Stimulated activated naive CD8-positive, alpha-beta T cell treated with anti-CD3 and anti-CD28 coated beads, Interleukin-15, amount 100 ng/mL, for 72 hours (primary cell): ENCODE results near the gene TMCC3.
A peak's percentile ranks its signal among the peaks of the same experiment; 100 is the strongest.
"Not testable (repeated sequence)": the region's sequence is repeated elsewhere in the genome, so short reads cannot be mapped to it uniquely, and the experiment has no call there.

ENCODE experiments used
- ATAC-seq: fragments of 150-1000 bp; cut with Tn5 transposase; 2 replicates; pipeline ENCODE4 v1.10.0; 2021; ENCODE audit warnings: mild to moderate bottlenecking, moderate library complexity
- DNase-seq, 2 donors: peaks; one replicate each; pipeline ENCODE4 v3.0.0; 2021 to 2022
- H3K27ac Mint-ChIP-seq, 2 donors: one replicate each; pipeline ENCODE4 v1.8.0; 2022; ENCODE audit warnings: mild to moderate bottlenecking in 2 of 2, mixed read lengths in 2 of 2, moderate library complexity in 2 of 2
- H3K27me3 Mint-ChIP-seq: one replicate; pipeline ENCODE4 v1.8.0; 2022; ENCODE audit warnings: mixed read lengths
- H3K4me1 Mint-ChIP-seq: one replicate; pipeline ENCODE4 v1.8.0; 2022; ENCODE audit warnings: mild to moderate bottlenecking, mixed read lengths
- H3K4me3 Mint-ChIP-seq, 2 donors: one replicate each; pipeline ENCODE4 v1.8.0; 2022; ENCODE audit warnings: mild to moderate bottlenecking in 2 of 2, mixed read lengths in 2 of 2, moderate library complexity in 1 of 2
- H3K9me3 Mint-ChIP-seq, 2 donors: one replicate each; pipeline ENCODE4 v1.8.0; 2022; ENCODE audit warnings: mixed read lengths in 2 of 2

Gene TMCC3

DNA sequence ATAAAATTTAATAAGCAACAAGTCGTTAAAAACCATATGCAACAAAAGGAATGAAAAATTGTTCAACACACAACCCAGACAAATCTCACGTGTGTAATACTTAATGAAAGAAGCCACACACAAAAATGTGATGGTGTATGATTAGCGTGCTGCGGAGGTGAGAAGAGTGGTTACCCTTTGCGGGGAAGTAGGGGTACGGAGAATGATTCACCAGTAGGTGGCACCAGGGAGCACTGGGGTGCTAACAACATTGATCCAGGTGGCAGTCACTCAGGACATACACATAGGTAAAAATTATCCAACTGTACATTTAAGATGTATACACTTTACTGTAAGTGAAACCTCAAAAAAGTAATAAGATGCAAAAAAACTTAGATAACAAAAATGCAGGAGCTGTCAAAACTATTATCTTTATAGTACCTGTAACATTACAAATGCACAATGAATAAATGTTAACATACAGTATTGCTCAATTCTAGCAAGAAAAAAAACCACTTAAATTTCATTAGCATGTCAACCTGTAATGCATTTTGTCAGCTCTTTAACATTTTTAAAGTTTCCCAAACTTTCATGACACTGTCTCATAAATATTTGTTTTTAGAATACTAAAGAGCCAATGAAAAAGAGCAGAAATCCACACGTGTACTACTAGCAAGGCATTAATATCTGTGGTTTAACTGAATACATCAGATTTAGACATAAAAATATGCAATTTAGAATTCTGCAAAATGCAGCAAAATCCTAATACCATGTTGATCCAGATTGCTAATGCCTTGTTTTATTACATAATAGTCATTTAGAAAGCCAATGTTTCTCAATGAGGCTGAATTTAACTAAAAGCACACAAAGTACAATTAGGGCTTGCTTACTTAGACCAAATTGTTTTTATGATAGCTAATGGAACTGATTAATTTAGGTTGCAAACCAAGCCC lies 46.7 kb downstream of the TMCC3 start:
- peak; percentile 55 for ATAC-seq
- Mint-ChIP-seq H3K4me3 (no peak overlapping the region), H3K9me3 (peaks cover 5 to 14% of the 10 kb centered on the region in 2 donors), H3K27me3 (peaks cover 34% of the 10 kb centered on the region), H3K27ac (no peak overlapping the region), H3K4me1 (no peaks in the 10 kb centered on the region)
- peak; percentile 35 to 36 for DNase-seq

DNA sequence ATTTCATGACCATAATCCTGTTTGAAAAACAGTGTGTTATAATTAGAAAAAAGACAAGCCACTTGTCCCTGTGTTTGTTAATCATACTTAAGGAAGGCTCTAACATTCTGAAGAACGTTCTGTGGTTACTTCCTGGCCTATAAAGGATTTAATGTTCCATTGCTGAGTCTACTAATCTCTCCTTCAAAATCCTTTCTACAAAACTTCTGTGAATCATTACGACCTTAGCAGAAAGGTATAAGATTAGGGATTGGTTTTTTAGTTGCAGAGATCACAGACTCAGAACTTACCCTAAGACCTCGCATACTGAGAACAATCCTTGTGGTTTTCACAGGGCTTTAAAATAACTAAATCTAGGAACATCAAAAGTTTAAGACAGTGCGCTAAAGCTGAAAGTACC lies 48.3 kb downstream of the TMCC3 start:
- H3K4me1 Mint-ChIP-seq, result no peaks in the 10 kb centered on the region
- H3K27me3 Mint-ChIP-seq, result peaks cover 33% of the 10 kb centered on the region
- H3K9me3 Mint-ChIP-seq, result peaks cover 5 to 14% of the 10 kb centered on the region in 2 donors
- DNase-seq, result no peak
- H3K4me3 Mint-ChIP-seq, result no peak overlapping the region
- no peak overlapping the region for H3K27ac Mint-ChIP-seq
- ATAC-seq, result no peak

DNA sequence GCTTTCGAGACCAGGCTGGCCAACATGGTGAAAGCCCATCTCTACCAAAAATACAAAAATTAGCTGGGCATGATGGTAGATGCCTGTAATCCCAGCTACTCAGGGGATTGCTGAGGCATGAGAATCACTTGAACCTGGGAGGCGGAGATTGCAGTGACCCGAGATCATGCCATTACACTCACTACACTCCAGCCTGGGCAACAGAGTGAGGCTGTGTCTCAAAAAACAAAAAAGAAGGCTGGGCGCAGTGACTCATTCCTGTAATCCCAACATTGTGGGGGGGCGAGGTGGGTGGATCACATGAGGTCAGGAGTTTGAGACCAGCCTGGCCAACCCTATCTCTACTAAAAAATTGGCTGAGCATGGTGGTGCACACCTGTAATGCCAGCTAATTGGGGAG lies 49.0 kb downstream of the TMCC3 start:
- not testable (repeated sequence) for ATAC-seq, H3K4me1 Mint-ChIP-seq, H3K4me3 Mint-ChIP-seq, H3K27ac Mint-ChIP-seq, DNase-seq, H3K9me3 Mint-ChIP-seq
- H3K27me3 Mint-ChIP-seq, result peaks cover 30% of the 10 kb centered on the region

DNA sequence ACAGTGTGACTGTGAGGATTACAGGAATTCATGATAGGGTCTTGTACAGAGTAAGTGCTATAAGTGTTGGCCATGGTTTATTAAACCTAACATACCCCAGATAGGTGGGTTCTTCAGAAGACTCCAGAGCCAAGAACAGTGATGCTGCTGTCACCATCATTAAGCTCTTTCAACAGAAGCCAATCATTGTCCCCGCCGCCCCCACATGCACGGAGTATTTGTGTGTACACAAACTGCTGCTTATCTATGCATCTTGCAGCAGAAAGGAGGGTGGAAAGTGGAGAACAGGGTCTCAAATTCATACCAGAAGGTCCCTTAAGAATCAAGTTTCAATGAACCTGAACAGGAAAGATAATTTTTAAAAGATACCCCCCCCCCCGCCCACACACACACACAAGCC lies 51.2 kb downstream of the TMCC3 start:
- no peak for ATAC-seq
- Mint-ChIP-seq H3K4me3 (no peak overlapping the region), H3K27ac (no peak overlapping the region), H3K27me3 (peaks cover 14% of the 10 kb centered on the region), H3K4me1 (no peaks in the 10 kb centered on the region), H3K9me3 (no peaks in the 10 kb centered on the region)
- DNase-seq, result no peak

DNA sequence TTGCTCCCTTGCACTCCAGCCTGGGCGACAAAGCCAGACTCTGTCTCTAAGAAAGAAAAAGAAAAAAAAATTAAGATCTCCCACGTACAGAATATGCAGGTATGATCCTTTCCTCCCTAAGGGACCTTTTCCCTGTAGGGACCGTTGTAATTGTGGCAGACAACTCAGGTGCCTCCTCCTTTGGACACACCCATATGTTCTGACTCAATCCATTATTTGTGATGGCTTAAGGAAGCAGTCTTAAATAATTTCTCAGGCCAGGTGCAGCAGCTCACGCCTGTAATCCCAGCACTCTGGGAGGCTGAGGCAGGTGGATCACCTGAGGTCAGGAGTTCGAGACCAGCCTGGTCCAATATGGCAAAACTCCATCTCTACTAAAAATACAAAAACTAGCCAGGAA lies 53.1 kb downstream of the TMCC3 start:
- Mint-ChIP-seq H3K4me1 (no peaks in the 10 kb centered on the region), H3K27me3 (peaks cover 14% of the 10 kb centered on the region), H3K4me3 (no peak overlapping the region), H3K27ac (no peak overlapping the region), H3K9me3 (no peaks in the 10 kb centered on the region)
- DNase-seq (no peak), ATAC-seq (no peak)

DNA sequence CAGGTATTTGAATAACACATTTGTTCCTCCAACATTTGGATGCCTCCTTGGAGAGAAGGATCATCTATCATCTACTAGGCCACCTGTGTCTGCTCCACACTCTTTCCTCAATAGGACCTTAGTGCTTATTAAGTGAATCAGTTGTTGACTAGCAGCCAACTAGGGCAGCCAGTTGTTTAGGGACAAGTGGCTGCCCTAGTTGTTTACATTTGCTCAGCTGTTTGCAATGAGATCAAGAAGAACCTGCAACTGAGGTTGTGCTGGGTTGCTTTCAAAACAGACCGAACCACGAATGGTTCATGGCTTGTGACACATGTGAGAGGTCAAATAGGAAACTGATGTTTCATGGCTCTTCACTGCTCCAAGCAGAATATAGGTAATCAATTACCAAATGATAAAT lies 53.8 kb downstream of the TMCC3 start:
- ATAC-seq, result no peak
- H3K9me3 Mint-ChIP-seq, result no peaks in the 10 kb centered on the region

DNA sequence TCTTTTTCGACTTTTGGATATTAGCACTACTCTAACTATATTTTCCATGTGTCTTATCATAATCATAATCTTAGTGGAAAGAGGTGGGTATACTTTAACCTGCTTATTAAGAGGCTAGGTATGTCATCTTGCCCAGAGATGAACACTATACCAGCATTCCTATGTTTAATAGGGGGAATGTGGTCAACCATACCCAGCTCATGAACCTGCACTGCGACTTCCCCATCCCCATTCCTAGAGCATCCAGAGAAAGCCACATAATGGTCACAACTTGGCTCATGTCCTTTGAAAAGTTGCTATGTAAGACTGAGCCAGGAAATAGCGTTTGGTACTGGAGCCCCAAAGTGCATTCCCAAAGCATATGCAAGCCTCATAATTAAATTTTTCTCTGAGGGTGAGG lies 55.2 kb downstream of the TMCC3 start:
- Mint-ChIP-seq H3K27me3 (peaks cover 7% of the 10 kb centered on the region), H3K4me3 (no peak overlapping the region), H3K4me1 (no peaks in the 10 kb centered on the region), H3K9me3 (no peaks in the 10 kb centered on the region), H3K27ac (no peak overlapping the region)
- no peak for ATAC-seq
- no peak for DNase-seq

More for the DNA sequence above, 53.8 kb downstream of the TMCC3 start:
- Mint-ChIP-seq H3K4me1 (no peaks in the 10 kb centered on the region), H3K4me3 (no peak overlapping the region), H3K27ac (no peak overlapping the region), H3K27me3 (peaks cover 14% of the 10 kb centered on the region)
- DNase-seq, result no peak

DNA sequence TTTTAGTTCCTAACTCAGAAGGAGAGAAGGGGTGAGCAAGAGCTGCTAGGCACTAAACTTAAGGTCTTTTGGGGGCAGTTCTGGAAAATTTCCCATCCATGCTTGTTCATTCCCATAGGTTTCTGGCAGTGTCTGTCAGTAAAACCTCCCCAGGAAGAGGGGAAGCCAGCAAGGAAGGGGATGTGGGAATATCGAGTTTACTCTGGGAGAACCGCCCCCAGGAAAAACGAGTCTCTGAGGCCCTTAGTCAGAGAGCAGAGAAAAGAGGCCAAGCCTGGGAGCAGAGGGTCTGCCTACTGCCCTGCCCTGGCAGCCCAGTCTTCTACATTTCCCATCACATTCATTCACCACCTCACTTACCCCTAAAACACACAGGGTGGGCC lies 55.9 kb downstream of the TMCC3 start:
- no peak overlapping the region for H3K4me3 Mint-ChIP-seq
- peaks cover 6% of the 10 kb centered on the region for H3K27me3 Mint-ChIP-seq
- H3K4me1 Mint-ChIP-seq, result no peaks in the 10 kb centered on the region
- no peak overlapping the region for H3K27ac Mint-ChIP-seq
- ATAC-seq (no peak), DNase-seq (no peak)
- no peaks in the 10 kb centered on the region for H3K9me3 Mint-ChIP-seq

DNA sequence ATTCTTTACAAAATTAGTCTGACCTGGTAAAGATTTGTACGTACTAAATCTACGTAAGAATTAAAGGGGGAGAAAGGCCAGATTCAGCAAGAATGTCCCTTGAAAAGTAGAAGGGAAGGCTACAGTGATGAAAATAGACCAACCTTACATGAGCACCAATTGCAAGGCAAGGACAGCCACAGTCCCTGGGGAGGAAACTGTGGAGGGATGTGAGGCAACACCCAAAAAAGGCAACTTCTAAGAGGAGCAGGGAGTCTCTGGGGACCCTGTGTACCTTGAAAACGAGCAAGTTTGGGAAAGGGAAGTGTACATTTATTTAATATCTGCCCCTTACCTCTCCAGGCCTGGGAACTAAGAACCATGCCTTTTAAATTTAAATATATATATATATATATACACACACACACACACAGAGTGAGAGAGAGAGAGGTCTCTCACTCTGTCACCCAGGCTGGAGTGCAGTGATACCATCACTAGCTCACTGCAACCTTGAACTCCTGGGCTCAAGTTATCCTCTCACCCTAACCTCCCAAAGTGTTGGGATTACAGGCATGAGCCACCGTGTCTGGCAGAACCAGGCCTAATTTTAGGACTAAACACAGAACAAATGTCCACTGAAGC lies 56.4 kb downstream of the TMCC3 start:
- Mint-ChIP-seq H3K27ac (no peak overlapping the region), H3K4me3 (no peak overlapping the region), H3K9me3 (no peaks in the 10 kb centered on the region), H3K4me1 (no peaks in the 10 kb centered on the region), H3K27me3 (peaks cover 6% of the 10 kb centered on the region)
- DNase-seq (no peak), ATAC-seq (no peak)

DNA sequence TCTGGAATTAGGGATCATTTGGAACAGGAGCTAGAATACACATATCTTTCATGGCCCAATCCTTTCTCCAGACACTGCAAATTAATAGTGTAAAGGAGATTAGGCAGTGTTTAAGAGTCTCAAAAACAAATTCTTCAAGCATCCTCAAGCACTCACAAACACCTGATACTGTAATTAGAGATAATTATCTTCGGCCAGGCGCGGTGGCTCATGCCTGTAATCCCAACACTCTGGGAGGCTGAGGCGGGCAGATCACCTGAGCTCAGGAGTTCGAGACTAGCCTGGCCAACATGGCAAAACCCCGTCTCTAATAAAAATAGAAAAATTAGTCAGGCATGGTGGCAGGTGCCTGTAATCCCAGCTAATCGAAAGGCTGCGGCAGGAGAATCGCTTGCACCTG lies 57.6 kb downstream of the TMCC3 start:
- not testable (repeated sequence) for DNase-seq, H3K27ac Mint-ChIP-seq, H3K9me3 Mint-ChIP-seq, ATAC-seq, H3K27me3 Mint-ChIP-seq, H3K4me3 Mint-ChIP-seq, H3K4me1 Mint-ChIP-seq

DNA sequence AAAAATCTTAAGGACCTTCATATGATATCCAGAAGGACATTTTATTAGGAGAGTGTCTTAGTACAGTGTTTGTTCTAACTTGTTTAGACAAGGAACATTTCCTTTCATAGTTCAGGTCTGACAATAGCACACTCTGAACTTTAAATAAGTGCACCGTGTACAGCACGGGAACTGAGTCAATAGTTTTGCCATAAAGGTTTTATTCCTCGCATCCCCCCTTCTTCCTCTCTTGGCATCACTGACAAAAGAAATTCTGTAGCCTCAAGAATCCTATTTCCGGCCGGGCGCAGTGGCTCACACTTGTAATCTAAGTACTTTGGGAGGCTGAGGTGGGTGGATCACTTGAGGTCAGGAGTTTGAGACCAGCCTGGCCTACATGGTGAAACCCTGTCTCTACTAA lies 58.3 kb downstream of the TMCC3 start:
- H3K9me3 Mint-ChIP-seq, result no peaks in the 10 kb centered on the region
- H3K4me1 Mint-ChIP-seq, result no peaks in the 10 kb centered on the region
- H3K27ac Mint-ChIP-seq, result no peak overlapping the region
- ATAC-seq (no peak), DNase-seq (no peak)
- H3K4me3 Mint-ChIP-seq, result no peak overlapping the region
- H3K27me3 Mint-ChIP-seq, result no peaks in the 10 kb centered on the region

DNA sequence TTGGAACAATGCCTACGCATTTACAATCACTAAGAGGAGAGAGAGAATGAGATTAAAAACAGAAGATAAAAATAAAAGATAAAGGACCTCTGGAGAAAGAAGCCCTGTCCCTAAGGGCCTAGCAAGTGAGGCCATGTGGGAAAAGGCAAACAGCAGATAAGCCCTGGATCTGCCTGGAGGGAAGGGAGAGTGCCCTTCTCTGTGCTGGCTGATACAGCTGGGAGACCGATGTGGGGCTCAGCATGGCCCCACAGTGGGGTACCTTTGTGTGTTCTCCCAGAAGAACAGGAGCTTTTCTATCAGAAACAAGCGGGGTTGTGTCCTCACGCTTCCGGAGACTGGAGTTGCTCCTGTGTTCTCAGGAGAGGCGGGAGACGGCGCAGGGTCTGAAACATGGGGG lies 59.9 kb downstream of the TMCC3 start:
- Mint-ChIP-seq H3K27me3 (no peaks in the 10 kb centered on the region), H3K4me1 (no peaks in the 10 kb centered on the region), H3K4me3 (no peak overlapping the region), H3K9me3 (no peaks in the 10 kb centered on the region), H3K27ac (no peak overlapping the region)
- ATAC-seq (no peak), DNase-seq (no peak)

DNA sequence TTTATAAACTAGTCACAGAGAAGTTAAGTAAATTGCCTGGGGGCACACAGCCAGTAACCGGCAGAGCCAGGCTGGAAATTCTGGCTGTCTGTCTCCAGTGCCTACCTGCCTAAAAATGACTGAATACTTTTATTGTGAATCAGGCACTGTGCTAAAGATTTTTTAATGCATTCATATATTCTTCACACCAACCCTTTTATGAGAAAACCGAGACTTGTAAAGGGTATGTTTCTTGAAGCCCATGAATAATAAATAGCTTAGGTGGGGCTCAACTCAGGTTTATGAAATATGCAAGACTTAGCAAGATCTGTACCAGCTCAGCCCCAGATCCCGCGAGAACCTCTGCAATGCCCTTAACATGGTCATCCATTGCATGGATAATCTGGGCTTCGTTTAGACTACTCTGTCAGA lies 60.8 kb downstream of the TMCC3 start:
- Mint-ChIP-seq H3K9me3 (no peaks in the 10 kb centered on the region), H3K4me1 (no peaks in the 10 kb centered on the region), H3K4me3 (no peak overlapping the region), H3K27me3 (no peaks in the 10 kb centered on the region), H3K27ac (no peak overlapping the region)
- ATAC-seq, result no peak
- DNase-seq, result no peak

DNA sequence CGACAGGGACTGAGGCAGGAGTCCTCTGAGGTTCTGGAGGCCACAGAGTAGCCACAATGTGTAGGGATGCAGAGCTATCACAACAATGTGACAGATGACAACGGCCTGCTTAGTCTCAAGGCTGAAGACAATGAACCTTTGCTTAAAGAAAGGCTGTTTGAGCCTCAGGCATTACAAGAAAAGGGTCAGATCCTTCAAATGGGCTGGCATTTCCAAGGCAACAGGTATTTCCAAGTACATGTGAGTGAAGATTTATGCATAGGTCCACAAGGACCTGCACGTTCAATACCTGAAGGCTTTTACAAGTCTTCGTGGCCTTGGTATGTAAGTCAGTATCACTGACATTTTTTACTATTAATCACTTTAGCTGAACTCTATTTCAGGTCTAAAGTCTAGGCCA lies 62.0 kb downstream of the TMCC3 start:
- no peak for DNase-seq
- H3K27me3 Mint-ChIP-seq, result no peaks in the 10 kb centered on the region
- no peaks in the 10 kb centered on the region for H3K9me3 Mint-ChIP-seq
- H3K4me1 Mint-ChIP-seq, result no peaks in the 10 kb centered on the region
- H3K4me3 Mint-ChIP-seq, result no peak overlapping the region
- ATAC-seq, result no peak
- no peak overlapping the region for H3K27ac Mint-ChIP-seq

DNA sequence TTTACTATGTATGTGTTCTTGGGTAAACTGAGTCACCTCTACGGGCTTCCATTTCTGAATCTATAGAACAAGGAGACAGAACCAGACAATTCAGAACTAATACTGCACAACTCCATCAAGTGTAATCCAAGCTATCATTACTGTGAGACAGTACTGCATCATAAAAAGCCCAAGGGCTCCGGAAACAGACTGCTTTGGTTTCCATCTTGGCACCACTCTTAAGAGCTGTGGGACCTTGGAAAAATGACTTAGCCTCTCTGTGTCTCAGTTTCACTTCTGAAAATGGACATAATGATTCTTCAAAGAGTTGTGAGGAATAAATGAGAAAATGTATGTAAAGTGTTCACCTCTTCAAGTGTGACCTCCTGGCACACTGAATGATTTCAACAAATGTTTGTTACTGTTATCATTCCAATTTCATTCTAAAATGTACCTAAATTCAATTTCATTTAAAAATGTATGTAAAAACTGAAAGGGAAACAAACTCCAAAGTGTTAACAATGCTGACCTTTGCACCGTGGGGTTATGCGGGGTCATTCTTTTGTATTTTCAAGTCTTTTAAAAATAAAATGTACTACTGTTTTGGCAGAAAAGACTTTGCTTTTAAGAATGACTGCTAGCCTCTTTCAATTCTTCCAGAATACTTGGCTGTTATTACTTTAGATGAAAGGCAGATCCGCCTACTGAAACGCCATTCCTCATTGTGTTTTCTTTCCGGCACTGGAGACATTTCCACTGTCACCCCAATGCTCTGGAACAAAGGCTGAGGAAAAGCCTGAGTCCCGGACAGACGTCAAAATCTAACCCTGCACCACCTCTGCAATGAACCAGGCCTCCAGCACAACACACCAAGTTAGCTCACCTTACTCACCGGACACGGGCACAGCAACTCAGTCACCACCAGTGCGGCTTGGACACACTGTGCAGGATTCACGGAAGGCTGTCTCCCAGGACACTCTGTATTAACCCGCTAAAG lies 62.8 kb downstream of the TMCC3 start:
- H3K27me3 Mint-ChIP-seq, result no peaks in the 10 kb centered on the region
- ATAC-seq, result no peak
- no peak overlapping the region for H3K4me3 Mint-ChIP-seq
- no peaks in the 10 kb centered on the region for H3K9me3 Mint-ChIP-seq
- DNase-seq, result no peak
- no peak overlapping the region for H3K27ac Mint-ChIP-seq
- no peaks in the 10 kb centered on the region for H3K4me1 Mint-ChIP-seq
